KOPT-K1 (cell line): Measurements from ENCODE around the gene LTC4S.
"Not testable (repeated sequence)": the region's sequence is repeated elsewhere in the genome, so short reads cannot be mapped to it uniquely, and the experiment has no call there.

Source experiments
- H3K27ac ChIP-seq: fragments of 200-600 bp; sonication (generic); 2 replicates; pipeline ENCODE4 v1.5.1; 2016; ENCODE audit warnings: antibody characterized with exemption, mild to moderate bottlenecking, low read depth, low read length; ENCODE audit not compliant: poor library complexity, severe bottlenecking
- H3K36me3 ChIP-seq: fragments of 200-600 bp; sonication (generic); 2 replicates; pipeline ENCODE4 v1.5.1; 2017; ENCODE audit warnings: antibody characterized with exemption, mild to moderate bottlenecking, low read length, moderate library complexity; ENCODE audit not compliant: insufficient read depth
- H3K9me3 ChIP-seq: fragments of 200-600 bp; sonication (generic); 2 replicates; pipeline ENCODE4 v1.5.1; 2017; ENCODE audit warnings: antibody characterized with exemption, low read length, mild to moderate bottlenecking; ENCODE audit not compliant: insufficient read depth, poor library complexity, severe bottlenecking

Gene LTC4S

DNA sequence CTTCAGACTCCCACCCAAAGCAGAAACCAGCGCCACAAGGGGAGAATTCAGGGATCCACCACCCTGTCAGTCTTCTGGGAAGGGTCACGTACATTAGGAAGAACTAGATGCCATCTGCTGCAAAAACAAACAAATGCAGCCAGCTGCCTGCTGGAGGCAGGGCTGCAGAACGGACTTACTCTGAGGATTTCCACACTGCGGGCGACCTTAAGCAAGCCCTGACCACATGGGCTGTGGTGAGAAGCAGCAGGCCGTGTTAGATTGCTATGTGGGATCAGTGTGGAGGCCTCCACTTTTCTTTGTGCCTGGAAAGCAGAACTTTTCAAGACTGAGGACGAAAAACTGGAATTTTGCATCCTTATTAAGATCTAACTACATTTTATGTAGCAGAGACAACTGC lies 13.4 kb upstream of the LTC4S start:
- Histone ChIP-seq H3K27ac (no peak overlapping the region), H3K36me3 (peaks cover 65% of the 10 kb centered on the region), H3K9me3 (no peaks in the 10 kb centered on the region)

DNA sequence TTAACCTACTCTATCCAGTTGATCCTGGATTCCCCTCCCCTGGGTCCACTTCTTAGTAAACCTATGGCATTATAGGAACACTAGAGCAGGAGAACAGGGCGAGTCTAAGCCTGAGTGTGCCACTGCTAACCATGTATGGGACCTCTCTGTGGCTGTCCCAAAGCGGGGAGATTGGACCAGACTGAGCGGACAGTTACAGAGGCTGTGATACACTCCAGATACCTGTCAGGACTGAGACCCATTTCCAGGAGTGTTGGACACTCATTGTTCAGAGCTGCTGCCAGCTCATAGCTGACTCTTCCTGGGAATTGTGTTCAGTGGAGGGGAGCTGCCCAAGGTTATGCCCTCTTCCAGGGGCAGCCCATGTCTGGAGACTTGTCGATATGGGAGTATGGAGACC lies 11.9 kb upstream of the LTC4S start:
- Histone ChIP-seq H3K36me3 (peaks cover 50% of the 10 kb centered on the region), H3K9me3 (no peaks in the 10 kb centered on the region), H3K27ac (no peak overlapping the region)

- Histone ChIP-seq H3K27ac (no peak overlapping the region), H3K36me3 (peaks cover 37% of the 10 kb centered on the region), H3K9me3 (no peaks in the 10 kb centered on the region)
These were observed 10.7 kb upstream of the LTC4S start for GRCh38 chr5:179783128-179783527.

GRCh38 chr5:179786861-179787260 lies 6.9 kb upstream of the LTC4S start:
- H3K9me3 ChIP-seq = no peaks in the 10 kb centered on the region
- no peak overlapping the region for H3K27ac ChIP-seq
- H3K36me3 ChIP-seq = peaks cover 4% of the 10 kb centered on the region; the same call in 1 of the 2 replicates

- H3K36me3 ChIP-seq = no peaks in the 10 kb centered on the region
- no peaks in the 10 kb centered on the region for H3K9me3 ChIP-seq
- no peak overlapping the region for H3K27ac ChIP-seq
These were observed 5.5 kb upstream of the LTC4S start for GRCh38 chr5:179788193-179788854.

- not testable (repeated sequence) for H3K9me3 ChIP-seq, H3K27ac ChIP-seq, H3K36me3 ChIP-seq
These were observed 4.5 kb upstream of the LTC4S start for GRCh38 chr5:179789278-179789677.

DNA sequence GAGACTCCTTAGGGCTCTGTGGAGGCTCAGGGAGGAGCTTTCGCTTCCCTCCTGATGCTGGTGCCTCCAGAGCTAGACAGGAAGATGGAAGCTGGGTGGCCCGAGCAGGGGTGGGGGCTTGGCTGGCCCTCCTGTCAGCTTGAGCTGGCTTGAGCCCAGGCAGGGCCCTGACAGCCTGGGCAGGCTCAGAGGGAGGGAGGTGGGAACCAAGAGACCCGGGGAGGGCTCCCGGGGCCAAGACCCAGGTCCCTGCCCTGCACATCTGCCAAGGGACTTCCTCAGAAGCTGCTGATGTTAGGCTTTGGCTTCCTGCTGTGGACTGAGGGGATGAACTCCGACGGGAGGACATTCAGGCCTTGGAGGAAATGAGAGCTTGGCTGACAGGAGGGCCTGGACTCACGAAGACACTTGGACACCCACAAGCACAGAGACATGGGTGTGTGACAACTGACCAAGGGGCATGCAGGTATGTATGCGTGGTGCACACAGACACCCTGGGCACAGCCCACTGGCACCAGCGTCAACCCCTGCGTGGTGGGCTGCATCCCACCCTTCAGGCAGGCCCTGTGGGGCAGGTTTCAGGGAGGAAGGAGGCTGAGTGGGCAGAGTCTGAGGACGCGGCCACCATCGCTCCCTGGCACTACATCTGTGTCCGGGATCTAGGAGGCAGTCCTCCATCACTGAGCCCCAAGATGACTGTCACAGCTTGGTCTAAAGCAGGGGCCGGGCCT lies 1.7 kb upstream of the LTC4S start:
- no peaks in the 10 kb centered on the region for H3K9me3 ChIP-seq
- no peak overlapping the region for H3K27ac ChIP-seq
- H3K36me3 ChIP-seq = peaks cover 2% of the 10 kb centered on the region; the same call in 1 of the 2 replicates

- no peaks in the 10 kb centered on the region for H3K9me3 ChIP-seq
- H3K27ac ChIP-seq = no peak overlapping the region
- peaks cover 8% of the 10 kb centered on the region; the same call in 1 of the 2 replicates for H3K36me3 ChIP-seq
These were observed 946 bp upstream of the LTC4S start for GRCh38 chr5:179792612-179793467.

GRCh38 chr5:179794171-179794570 lies 385 bp downstream of the LTC4S start:
- Histone ChIP-seq H3K36me3 (peaks cover 17% of the 10 kb centered on the region; the same call in 1 of the 2 replicates), H3K9me3 (no peaks in the 10 kb centered on the region), H3K27ac (no peak overlapping the region)

- peaks cover 21% of the 10 kb centered on the region; the same call in 1 of the 2 replicates for H3K36me3 ChIP-seq
- no peak overlapping the region for H3K27ac ChIP-seq
- H3K9me3 ChIP-seq = no peaks in the 10 kb centered on the region
These were observed 789 bp downstream of the LTC4S start for GRCh38 chr5:179794575-179794974.

GRCh38 chr5:179795049-179795862 lies 1.5 kb downstream of the LTC4S start:
- Histone ChIP-seq H3K9me3 (no peaks in the 10 kb centered on the region), H3K27ac (no peak overlapping the region), H3K36me3 (peaks cover 26% of the 10 kb centered on the region; the same call in 1 of the 2 replicates)

DNA sequence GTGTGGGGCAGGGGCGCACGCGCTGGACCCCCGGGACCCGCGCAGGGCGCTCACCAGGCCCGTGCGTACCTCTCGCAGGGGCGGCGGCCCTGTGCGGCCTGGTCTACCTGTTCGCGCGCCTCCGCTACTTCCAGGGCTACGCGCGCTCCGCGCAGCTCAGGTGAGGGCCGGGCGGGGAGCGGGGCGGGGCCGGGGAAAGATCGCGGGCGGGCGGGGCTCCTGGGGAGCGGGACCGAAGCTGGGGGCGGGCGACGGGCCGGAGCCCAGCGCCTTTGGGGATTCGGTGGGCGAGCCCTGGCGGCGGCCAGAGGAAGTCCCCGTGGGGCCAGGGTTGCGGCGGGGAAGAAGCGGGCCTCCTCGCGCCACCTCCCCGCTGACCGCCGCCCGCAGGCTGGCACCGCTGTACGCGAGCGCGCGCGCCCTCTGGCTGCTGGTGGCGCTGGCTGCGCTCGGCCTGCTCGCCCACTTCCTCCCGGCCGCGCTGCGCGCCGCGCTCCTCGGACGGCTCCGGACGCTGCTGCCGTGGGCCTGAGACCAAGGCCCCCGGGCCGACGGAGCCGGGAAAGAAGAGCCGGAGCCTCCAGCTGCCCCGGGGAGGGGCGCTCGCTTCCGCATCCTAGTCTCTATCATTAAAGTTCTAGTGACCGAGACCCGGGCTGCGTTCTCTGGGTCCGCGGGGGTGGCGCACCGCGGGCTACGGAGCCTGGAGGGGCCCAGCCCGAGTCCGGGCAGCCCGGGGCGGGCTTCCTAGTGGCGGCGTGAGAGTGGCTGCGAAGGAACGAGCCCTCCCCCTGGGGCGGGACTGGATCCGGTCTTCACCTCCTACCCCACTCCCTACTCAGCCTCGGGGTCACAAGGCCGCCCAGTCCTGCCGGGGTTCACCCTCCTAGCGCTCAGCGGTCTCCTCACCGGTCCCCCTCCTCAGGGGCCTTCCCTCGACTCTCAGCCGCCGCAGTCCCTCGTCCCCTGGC lies 2.4 kb downstream of the LTC4S start:
- peaks cover 32% of the 10 kb centered on the region; the same call in 1 of the 2 replicates for H3K36me3 ChIP-seq
- H3K9me3 ChIP-seq = no peaks in the 10 kb centered on the region
- H3K27ac ChIP-seq = no peak overlapping the region

DNA sequence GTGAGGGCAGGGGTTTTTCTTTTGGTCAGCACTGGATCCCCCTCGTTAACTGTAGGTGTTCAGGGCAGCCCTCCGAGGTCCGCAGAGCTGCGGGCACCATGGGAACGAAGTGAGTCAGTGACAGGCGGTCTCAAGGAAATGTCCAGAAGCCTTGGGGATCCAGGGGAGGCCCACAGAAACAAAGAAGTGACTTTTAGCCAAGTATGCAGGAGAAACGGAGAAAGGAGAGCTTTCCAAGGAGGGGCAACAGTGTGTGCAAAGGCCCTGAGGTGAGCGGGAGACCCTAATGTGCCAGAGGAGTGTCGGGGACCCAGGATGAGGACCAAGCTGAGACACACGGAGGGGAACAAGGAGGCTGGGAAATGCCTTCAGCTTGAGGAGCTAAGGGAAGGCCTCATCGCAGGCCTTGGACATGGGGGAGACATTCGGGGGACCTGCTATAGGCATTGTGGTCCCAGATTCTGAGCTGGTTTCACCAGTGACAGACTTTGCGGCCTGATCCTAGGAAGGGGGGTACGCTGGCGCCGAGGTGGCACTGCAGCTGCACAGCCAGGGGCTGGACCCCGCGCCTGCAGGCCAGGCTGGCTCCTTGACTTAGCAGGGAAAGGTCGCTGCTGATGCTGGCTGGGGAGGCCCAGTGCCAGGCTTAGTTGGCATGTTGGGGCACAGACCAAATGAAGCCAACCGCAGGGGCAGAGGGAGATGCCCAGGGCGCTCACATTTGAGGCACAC lies 3.3 kb downstream of the LTC4S start:
- no peaks in the 10 kb centered on the region for H3K9me3 ChIP-seq
- H3K36me3 ChIP-seq = peaks cover 32% of the 10 kb centered on the region; the same call in 1 of the 2 replicates
- H3K27ac ChIP-seq = no peak overlapping the region
